ENCODE data around the gene NEDD9. TPM values are rescaled to one million over a fixed set of nuclear protein-coding genes. Genes with fewer than 3 reads are reported as not detected.

Gene NEDD9
- total and polyA plus RNA-seq, 2 of the 13 experiments (the other 11 are each of a cell fraction or from before 2014, with no cell fraction given): 27.1 to 389 TPM

GRCh38 chr6:11232770-11233626 is 530 bp upstream of the NEDD9 start (continued):
- no peak for TF ChIP-seq ATF7 (IDR thresholded peaks at IDR 0.05)
- TF ChIP-seq ATF7 (CRISPR knock-in tag; IDR thresholded peaks at IDR 0.05): peak; percentile 69; the same call in 1 of the 2 replicates
- TF ChIP-seq ZC3H4 (CRISPR knock-in tag; IDR thresholded peaks at IDR 0.05; ENCODE audit: borderline replicate concordance): peak; percentile 26; the same call in 1 of the 2 replicates
- peak; percentile 71; the same call in 1 of the 2 replicates for TF ChIP-seq GLI4 (CRISPR knock-in tag; IDR thresholded peaks at IDR 0.05; ENCODE audit: borderline replicate concordance)
- peak; percentile 63 for TF ChIP-seq ZNF136 (CRISPR knock-in tag; IDR thresholded peaks at IDR 0.05; ENCODE audit: low read depth)
- no peak for TF ChIP-seq ZNF143 (CRISPR knock-in tag; IDR thresholded peaks at IDR 0.05)
- TF ChIP-seq THYN1 (CRISPR knock-in tag; IDR thresholded peaks at IDR 0.05; ENCODE audit: borderline replicate concordance, low read depth): 0 out of 2 replicates have a peak, but pooled peaks have one; percentile 91
- TF ChIP-seq, protein P1, sequence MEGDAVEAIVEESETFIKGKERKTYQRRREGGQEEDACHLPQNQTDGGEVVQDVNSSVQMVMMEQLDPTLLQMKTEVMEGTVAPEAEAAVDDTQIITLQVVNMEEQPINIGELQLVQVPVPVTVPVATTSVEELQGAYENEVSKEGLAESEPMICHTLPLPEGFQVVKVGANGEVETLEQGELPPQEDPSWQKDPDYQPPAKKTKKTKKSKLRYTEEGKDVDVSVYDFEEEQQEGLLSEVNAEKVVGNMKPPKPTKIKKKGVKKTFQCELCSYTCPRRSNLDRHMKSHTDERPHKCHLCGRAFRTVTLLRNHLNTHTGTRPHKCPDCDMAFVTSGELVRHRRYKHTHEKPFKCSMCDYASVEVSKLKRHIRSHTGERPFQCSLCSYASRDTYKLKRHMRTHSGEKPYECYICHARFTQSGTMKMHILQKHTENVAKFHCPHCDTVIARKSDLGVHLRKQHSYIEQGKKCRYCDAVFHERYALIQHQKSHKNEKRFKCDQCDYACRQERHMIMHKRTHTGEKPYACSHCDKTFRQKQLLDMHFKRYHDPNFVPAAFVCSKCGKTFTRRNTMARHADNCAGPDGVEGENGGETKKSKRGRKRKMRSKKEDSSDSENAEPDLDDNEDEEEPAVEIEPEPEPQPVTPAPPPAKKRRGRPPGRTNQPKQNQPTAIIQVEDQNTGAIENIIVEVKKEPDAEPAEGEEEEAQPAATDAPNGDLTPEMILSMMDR (CRISPR knock-in tag; IDR thresholded peaks at IDR 0.05): peak; percentile 21; the same call in 1 of the 2 replicates
- 0 out of 2 replicates have a peak, but pooled peaks have one; percentile 50 for TF ChIP-seq ZNF83 (CRISPR knock-in tag; IDR thresholded peaks at IDR 0.05; ENCODE audit: borderline replicate concordance)
- TF ChIP-seq, protein P2, sequence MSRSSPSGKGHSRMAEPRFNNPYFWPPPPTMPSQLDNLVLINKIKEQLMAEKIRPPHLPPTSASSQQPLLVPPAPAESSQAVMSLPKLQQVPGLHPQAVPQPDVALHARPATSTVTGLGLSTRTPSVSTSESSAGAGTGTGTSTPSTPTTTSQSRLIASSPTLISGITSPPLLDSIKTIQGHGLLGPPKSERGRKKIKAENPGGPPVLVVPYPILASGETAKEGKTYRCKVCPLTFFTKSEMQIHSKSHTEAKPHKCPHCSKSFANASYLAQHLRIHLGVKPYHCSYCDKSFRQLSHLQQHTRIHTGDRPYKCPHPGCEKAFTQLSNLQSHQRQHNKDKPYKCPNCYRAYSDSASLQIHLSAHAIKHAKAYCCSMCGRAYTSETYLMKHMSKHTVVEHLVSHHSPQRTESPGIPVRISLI (CRISPR knock-in tag; IDR thresholded peaks at IDR 0.05; ENCODE audit: borderline replicate concordance): no peak
- TF ChIP-seq HNF1B (CRISPR knock-in tag; IDR thresholded peaks at IDR 0.05): peak; percentile 86
- TF ChIP-seq ZNF160 (CRISPR knock-in tag; IDR thresholded peaks at IDR 0.05): no peak
- peak; percentile 87 for TF ChIP-seq MIXL1 (CRISPR knock-in tag; IDR thresholded peaks at IDR 0.05)
- TF ChIP-seq ZNF280D (CRISPR knock-in tag; IDR thresholded peaks at IDR 0.05): peak; percentile 95
- no peak for TF ChIP-seq PRPF4 (IDR thresholded peaks at IDR 0.05; ENCODE audit: low read depth, low read length, poor library complexity, severe bottlenecking)
- TF ChIP-seq, protein P3, sequence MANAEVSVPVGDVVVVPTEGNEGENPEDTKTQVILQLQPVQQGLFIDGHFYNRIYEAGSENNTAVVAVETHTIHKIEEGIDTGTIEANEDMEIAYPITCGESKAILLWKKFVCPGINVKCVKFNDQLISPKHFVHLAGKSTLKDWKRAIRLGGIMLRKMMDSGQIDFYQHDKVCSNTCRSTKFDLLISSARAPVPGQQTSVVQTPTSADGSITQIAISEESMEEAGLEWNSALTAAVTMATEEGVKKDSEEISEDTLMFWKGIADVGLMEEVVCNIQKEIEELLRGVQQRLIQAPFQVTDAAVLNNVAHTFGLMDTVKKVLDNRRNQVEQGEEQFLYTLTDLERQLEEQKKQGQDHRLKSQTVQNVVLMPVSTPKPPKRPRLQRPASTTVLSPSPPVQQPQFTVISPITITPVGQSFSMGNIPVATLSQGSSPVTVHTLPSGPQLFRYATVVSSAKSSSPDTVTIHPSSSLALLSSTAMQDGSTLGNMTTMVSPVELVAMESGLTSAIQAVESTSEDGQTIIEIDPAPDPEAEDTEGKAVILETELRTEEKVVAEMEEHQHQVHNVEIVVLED (CRISPR knock-in tag; IDR thresholded peaks at IDR 0.05; ENCODE audit: borderline replicate concordance): peak; percentile 47; the same call in 1 of the 2 replicates
- TF ChIP-seq ZNF567 (CRISPR knock-in tag; IDR thresholded peaks at IDR 0.05; ENCODE audit: borderline replicate concordance): peak; percentile 71
- peak; percentile 75; the same call in 1 of the 2 replicates for TF ChIP-seq MIER3 (CRISPR knock-in tag; IDR thresholded peaks at IDR 0.05; ENCODE audit: borderline replicate concordance)

All from HepG2 (cell line).